HepG2 (cell line): ENCODE data around the gene RIPOR3. TPM values are rescaled to one million over a fixed set of nuclear protein-coding genes. Genes with fewer than 3 reads are reported as not detected.

Experiments used
- BCL6 ChIP-seq: IDR thresholded peaks from 2 replicates; pipeline ENCODE4 v1.6.1; 2016; ENCODE audit warnings: missing genetic modification reagents, missing compliant biosample characterization
- KDM2A ChIP-seq: sonication (generic); formaldehyde crosslinking; IDR thresholded peaks from 2 replicates; pipeline ENCODE4 v1.4.0; 2020; ENCODE audit warnings: low read depth, missing genetic modification reagents, borderline replicate concordance
- KLF15 ChIP-seq: sonication (generic); formaldehyde crosslinking; IDR thresholded peaks from 2 replicates; pipeline ENCODE4 v1.8.1; 2023; ENCODE audit warnings: borderline replicate concordance, mild to moderate bottlenecking, inconsistent platforms, missing genetic modification reagents, mixed read lengths
- KMT2B ChIP-seq: IDR thresholded peaks from 2 replicates; pipeline ENCODE4 v1.6.1; 2016; ENCODE audit warnings: missing genetic modification reagents, missing compliant biosample characterization
- MIER2 ChIP-seq: IDR thresholded peaks from 2 replicates; pipeline ENCODE4 v1.6.1; 2016; ENCODE audit warnings: missing biosample characterization, missing genetic modification reagents
- MTA3 ChIP-seq: sonication (generic); formaldehyde crosslinking; IDR thresholded peaks from 2 replicates; pipeline ENCODE4 v1.4.0; 2020; ENCODE audit warnings: missing genetic modification reagents
- MYNN ChIP-seq: sonication (generic); formaldehyde crosslinking; IDR thresholded peaks from 2 replicates; pipeline ENCODE4 v1.4.0; 2020; ENCODE audit warnings: mild to moderate bottlenecking, low read depth, missing genetic modification reagents
- NR2F2 ChIP-seq: IDR thresholded peaks from 2 replicates; pipeline ENCODE4 v1.6.1; 2012; ENCODE audit warnings: low read depth, inconsistent platforms, borderline replicate concordance
- PLRG1 ChIP-seq: fragments of 450-650 bp; conservative IDR thresholded peaks from 2 replicates; pipeline ENCODE4 v1.6.1; 2016
- RFX3 ChIP-seq: IDR thresholded peaks from 2 replicates; pipeline ENCODE4 v1.6.1; 2016; ENCODE audit warnings: missing biosample characterization, missing genetic modification reagents
- SIX4 ChIP-seq: sonication (generic); formaldehyde crosslinking; IDR thresholded peaks from 2 replicates; pipeline ENCODE4 v1.4.0; 2020; ENCODE audit warnings: missing genetic modification reagents
- THYN1 ChIP-seq: sonication (generic); formaldehyde crosslinking; IDR thresholded peaks from 2 replicates; pipeline ENCODE4 v1.8.1; 2023; ENCODE audit warnings: low read depth, mild to moderate bottlenecking, moderate library complexity, missing genetic modification reagents, borderline replicate concordance
- ZFP62 ChIP-seq: sonication (generic); formaldehyde crosslinking; IDR thresholded peaks from 2 replicates; pipeline ENCODE4 v1.4.0; 2020; ENCODE audit warnings: missing genetic modification reagents
- ZMAT5 ChIP-seq: sonication (generic); formaldehyde crosslinking; IDR thresholded peaks from 2 replicates; pipeline ENCODE4 v1.5.0; 2020; ENCODE audit warnings: mild to moderate bottlenecking, low read depth, missing genetic modification reagents, borderline replicate concordance
- ZNF12 ChIP-seq: sonication (generic); formaldehyde crosslinking; IDR thresholded peaks from 2 replicates; pipeline ENCODE4 v1.5.0; 2020; ENCODE audit warnings: missing genetic modification reagents
- ZNF256 ChIP-seq: sonication (generic); formaldehyde crosslinking; conservative IDR thresholded peaks from 2 replicates; pipeline ENCODE4 v1.4.0; 2020; ENCODE audit warnings: missing genetic modification reagents
- ZNF484 ChIP-seq: sonication (generic); formaldehyde crosslinking; IDR thresholded peaks from 2 replicates; pipeline ENCODE4 v1.5.1; 2020; ENCODE audit warnings: mild to moderate bottlenecking, low read depth, missing genetic modification reagents, borderline replicate concordance
- ZNF598 ChIP-seq: sonication (generic); formaldehyde crosslinking; IDR thresholded peaks from 2 replicates; pipeline ENCODE4 v1.5.1; 2020; ENCODE audit warnings: mild to moderate bottlenecking, missing genetic modification reagents, borderline replicate concordance
- ZNF609 ChIP-seq: sonication (generic); formaldehyde crosslinking; IDR thresholded peaks from 2 replicates; pipeline ENCODE4 v1.4.0; 2020; ENCODE audit warnings: mild to moderate bottlenecking, missing genetic modification reagents, borderline replicate concordance
- ZNF710 ChIP-seq: sonication (generic); formaldehyde crosslinking; IDR thresholded peaks from 2 replicates; pipeline ENCODE4 v1.5.0; 2020; ENCODE audit warnings: mild to moderate bottlenecking, missing genetic modification reagents, borderline replicate concordance
- ZNF749 ChIP-seq: sonication (generic); formaldehyde crosslinking; IDR thresholded peaks from 2 replicates; pipeline ENCODE4 v1.8.0; 2022; ENCODE audit warnings: mild to moderate bottlenecking, missing genetic modification reagents, moderate library complexity, borderline replicate concordance
- ZNF761 ChIP-seq: sonication (generic); formaldehyde crosslinking; conservative IDR thresholded peaks from 2 replicates; pipeline ENCODE4 v1.4.0; 2020; ENCODE audit warnings: mild to moderate bottlenecking, missing genetic modification reagents
- ZNF782 ChIP-seq: sonication (generic); formaldehyde crosslinking; IDR thresholded peaks from 2 replicates; pipeline ENCODE4 v1.4.0; 2020; ENCODE audit warnings: missing genetic modification reagents, mild to moderate bottlenecking, borderline replicate concordance
- polyA plus RNA-seq, 8 experiments: library from polyadenylated mRNA; depleted of rRNA in 3 of 8; stranded (reverse) in 7 of 8; unstranded in 1 of 8; fragments of >200 nt; fragmentation: Illumina TruSeq in 4 of 8; extraction: Trizol in 4 of 8; gene quantifications; 2 replicates each; pipeline versions ENCODE4 v1.2.1 to v1.2.3, GENCODE V29; 2011 to 2016; ENCODE audit warnings: low read depth in 4 of 8, missing spikeins in 1 of 8, mixed read lengths in 1 of 8; ENCODE audit not compliant: insufficient read depth in 1 of 8
- total RNA-seq, 5 experiments: library from RNA; depleted of rRNA; stranded (reverse); fragments of >200 nt; fragmentation: Illumina TruSeq; extraction: Trizol; gene quantifications; 2 replicates each; pipeline ENCODE4 v1.2.3, GENCODE V29; 2016; ENCODE audit warnings: low read depth in 1 of 5

Gene RIPOR3
- total and polyA plus RNA-seq, 2 of the 13 experiments (the other 11 are each of a cell fraction or from before 2014, with no cell fraction given), result 0.18 TPM; not detected in 1

GRCh38 chr20:50680105-50680960 lies 11.0 kb downstream of the RIPOR3 start (continued):
- TF ChIP-seq ZMAT5, result no peak
- TF ChIP-seq ZNF609 (CRISPR knock-in tag), result peak; percentile 67; the same call in 1 of the 2 replicates
- peak; percentile 94 for TF ChIP-seq ZNF710 (CRISPR knock-in tag)
- no peak; the same call in 1 of the 2 replicates for TF ChIP-seq KLF15
- peak; percentile 73; the same call in 1 of the 2 replicates for TF ChIP-seq ZNF749 (CRISPR knock-in tag)
- no peak for TF ChIP-seq RFX3 (CRISPR knock-in tag)
- TF ChIP-seq THYN1 (CRISPR knock-in tag), result no peak
- no peak for TF ChIP-seq ZNF484
- peak; percentile 61; the same call in 1 of the 2 replicates for TF ChIP-seq SIX4 (CRISPR knock-in tag)
- no peak for TF ChIP-seq MTA3
- TF ChIP-seq ZNF782 (CRISPR knock-in tag), result peak; percentile 81; the same call in 1 of the 2 replicates
- TF ChIP-seq ZNF12 (CRISPR knock-in tag), result peak; percentile 17; the same call in 1 of the 2 replicates
- TF ChIP-seq KDM2A (CRISPR knock-in tag), result peak; percentile 93
- TF ChIP-seq ZFP62 (CRISPR knock-in tag), result no peak
- TF ChIP-seq KMT2B (CRISPR knock-in tag), result peak; percentile 73; the same call in 1 of the 2 replicates
- TF ChIP-seq BCL6 (CRISPR knock-in tag), result peak; percentile 82
- no peak for TF ChIP-seq MYNN
- no peak for TF ChIP-seq PLRG1
- peak; percentile 49; the same call in 1 of the 2 replicates for TF ChIP-seq ZNF256
- TF ChIP-seq MIER2 (CRISPR knock-in tag), result peak; percentile 85; the same call in 1 of the 2 replicates
- 0 out of 2 replicates have a peak, but pooled peaks have one; percentile 18 for TF ChIP-seq ZNF598 (CRISPR knock-in tag)
- TF ChIP-seq NR2F2, result peak; percentile 79; the same call in 1 of the 2 replicates
- TF ChIP-seq ZNF761 (CRISPR knock-in tag), result 0 out of 2 replicates have a peak, but pooled peaks have one; percentile 50
